OCI-LY1 (cell line): ENCODE data around the gene TMEM95.
A peak's percentile ranks its signal among the peaks of the same experiment; 100 is the strongest.
"Not testable (repeated sequence)": the region's sequence is repeated elsewhere in the genome, so short reads cannot be mapped to it uniquely, and the experiment has no call there.

Source experiments
- H2AFZ ChIP-seq: fragments of 200-600 bp; sonication (generic), shearing (Covaris generic); 2 replicates; pipeline ENCODE4 v1.6.0; 2014; ENCODE audit warnings: antibody characterized with exemption, mild to moderate bottlenecking, low read length
- H3F3A ChIP-seq: fragments of 200-600 bp; sonication (generic), shearing (Covaris generic); 2 replicates; pipeline ENCODE4 v1.6.0; 2014; ENCODE audit warnings: mild to moderate bottlenecking, antibody characterized with exemption, low read length, moderate library complexity; ENCODE audit not compliant: insufficient read depth
- H3K27ac ChIP-seq: fragments of 200-600 bp; sonication (generic); 2 replicates; pipeline ENCODE4 v1.5.1; 2014; ENCODE audit warnings: low read length, mixed run types, mild to moderate bottlenecking, low read depth; ENCODE audit not compliant: poor library complexity, severe bottlenecking
- H3K27me3 ChIP-seq: fragments of 200-600 bp; sonication (generic); 2 replicates; pipeline ENCODE4 v1.6.0; 2014; ENCODE audit warnings: antibody characterized with exemption, mild to moderate bottlenecking, low read length, moderate library complexity; ENCODE audit not compliant: insufficient read depth
- H3K36me3 ChIP-seq: fragments of 200-600 bp; sonication (generic); 2 replicates; pipeline ENCODE4 v1.6.1; 2014; ENCODE audit warnings: mild to moderate bottlenecking, antibody characterized with exemption, low read length, moderate library complexity, mixed read lengths; ENCODE audit not compliant: insufficient read depth
- H3K4me1 ChIP-seq: fragments of 200-600 bp; sonication (generic); 2 replicates; pipeline ENCODE4 v1.5.1; 2014; ENCODE audit warnings: mild to moderate bottlenecking, low read length, moderate library complexity; ENCODE audit not compliant: insufficient read depth, severe bottlenecking
- H3K4me2 ChIP-seq: fragments of 200-600 bp; sonication (generic), shearing (Covaris generic); 2 replicates; pipeline ENCODE4 v1.6.1; 2014; ENCODE audit warnings: low read length
- H3K4me3 ChIP-seq: fragments of 200-600 bp; sonication (generic); 2 replicates; pipeline ENCODE4 v1.5.1; 2014; ENCODE audit warnings: low read length, low read depth, mild to moderate bottlenecking, mixed read lengths; ENCODE audit not compliant: poor library complexity, severe bottlenecking
- H3K79me2 ChIP-seq: fragments of 200-600 bp; shearing (Covaris generic); 2 replicates; pipeline ENCODE4 v1.6.1; 2016; ENCODE audit warnings: mixed run types, low read length, mixed read lengths; ENCODE audit not compliant: insufficient read depth
- H3K9ac ChIP-seq: fragments of 200-600 bp; sonication (generic), shearing (Covaris generic); 2 replicates; pipeline ENCODE4 v1.6.1; 2014; ENCODE audit warnings: mild to moderate bottlenecking, low read length, mixed read lengths
- H3K9me2 ChIP-seq: fragments of 200-600 bp; sonication (generic), shearing (Covaris generic); 2 replicates; pipeline ENCODE4 v1.6.1; 2014; ENCODE audit warnings: low read depth, mild to moderate bottlenecking, low read length, mixed read lengths
- H3K9me3 ChIP-seq: fragments of 200-600 bp; shearing (Covaris generic); 2 replicates; pipeline ENCODE4 v1.6.1; 2014; ENCODE audit warnings: low read length, mixed read lengths
- H4K20me1 ChIP-seq: fragments of 200-600 bp; sonication (generic), shearing (Covaris generic); 2 replicates; pipeline ENCODE4 v1.6.0; 2016; ENCODE audit warnings: mild to moderate bottlenecking, low read length; ENCODE audit not compliant: insufficient read depth
- EZH2 ChIP-seq: fragments of 200-600 bp; sonication (generic), shearing (Covaris generic); IDR thresholded peaks from 2 replicates; pipeline ENCODE4 v1.8.0; 2017; ENCODE audit warnings: borderline replicate concordance, mixed run types, mild to moderate bottlenecking, antibody characterized with exemption, low read length, moderate library complexity, mixed read lengths
- TF ChIP-seq, protein P1 (sequence below): fragments of 200-600 bp; sonication (generic), shearing (Covaris generic); IDR thresholded peaks from 2 replicates; pipeline ENCODE4 v1.5.1; 2017; ENCODE audit warnings: mild to moderate bottlenecking, antibody characterized with exemption, low read length, moderate library complexity, mixed read lengths

The TMEM95 gene

DNA sequence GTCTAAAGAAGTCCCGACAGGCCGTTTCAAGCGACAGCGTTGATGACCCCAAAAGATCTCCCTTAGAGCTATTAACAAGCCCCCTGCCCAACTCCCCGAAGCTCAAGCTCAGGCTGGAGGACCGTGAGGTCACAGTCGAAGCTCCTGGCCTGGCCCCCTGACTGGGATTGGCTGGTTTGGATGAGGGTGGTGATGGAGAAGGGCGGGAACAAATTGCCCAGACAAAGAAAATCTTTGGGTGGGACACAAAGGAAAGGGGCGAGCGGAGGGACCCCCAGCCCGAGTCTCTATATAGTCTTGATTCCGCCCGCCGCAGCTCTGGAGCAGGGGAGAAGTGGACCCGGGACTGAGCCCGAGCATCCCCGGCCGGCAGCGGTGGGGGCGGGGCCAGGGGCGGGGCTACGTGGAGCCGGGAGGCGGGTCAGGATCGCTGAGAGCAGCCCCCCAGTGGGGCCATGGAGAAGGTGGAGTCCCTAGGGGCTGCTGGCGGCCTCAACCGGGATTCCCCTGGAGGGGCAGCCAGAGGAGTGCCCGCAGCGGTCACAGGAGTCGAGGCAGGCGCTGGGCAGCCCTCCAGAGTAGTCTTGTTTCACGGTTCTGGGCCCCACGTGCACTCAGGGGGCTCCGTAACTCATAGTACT lies 24.8 kb upstream of the TMEM95 start:
- Histone ChIP-seq H3K79me2 (no peaks in the 10 kb centered on the region), H3K4me1 (peaks cover 36% of the 10 kb centered on the region)
- TF ChIP-seq EZH2, result no peak
- TF ChIP-seq, protein P1, sequence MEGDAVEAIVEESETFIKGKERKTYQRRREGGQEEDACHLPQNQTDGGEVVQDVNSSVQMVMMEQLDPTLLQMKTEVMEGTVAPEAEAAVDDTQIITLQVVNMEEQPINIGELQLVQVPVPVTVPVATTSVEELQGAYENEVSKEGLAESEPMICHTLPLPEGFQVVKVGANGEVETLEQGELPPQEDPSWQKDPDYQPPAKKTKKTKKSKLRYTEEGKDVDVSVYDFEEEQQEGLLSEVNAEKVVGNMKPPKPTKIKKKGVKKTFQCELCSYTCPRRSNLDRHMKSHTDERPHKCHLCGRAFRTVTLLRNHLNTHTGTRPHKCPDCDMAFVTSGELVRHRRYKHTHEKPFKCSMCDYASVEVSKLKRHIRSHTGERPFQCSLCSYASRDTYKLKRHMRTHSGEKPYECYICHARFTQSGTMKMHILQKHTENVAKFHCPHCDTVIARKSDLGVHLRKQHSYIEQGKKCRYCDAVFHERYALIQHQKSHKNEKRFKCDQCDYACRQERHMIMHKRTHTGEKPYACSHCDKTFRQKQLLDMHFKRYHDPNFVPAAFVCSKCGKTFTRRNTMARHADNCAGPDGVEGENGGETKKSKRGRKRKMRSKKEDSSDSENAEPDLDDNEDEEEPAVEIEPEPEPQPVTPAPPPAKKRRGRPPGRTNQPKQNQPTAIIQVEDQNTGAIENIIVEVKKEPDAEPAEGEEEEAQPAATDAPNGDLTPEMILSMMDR, result no peak

DNA sequence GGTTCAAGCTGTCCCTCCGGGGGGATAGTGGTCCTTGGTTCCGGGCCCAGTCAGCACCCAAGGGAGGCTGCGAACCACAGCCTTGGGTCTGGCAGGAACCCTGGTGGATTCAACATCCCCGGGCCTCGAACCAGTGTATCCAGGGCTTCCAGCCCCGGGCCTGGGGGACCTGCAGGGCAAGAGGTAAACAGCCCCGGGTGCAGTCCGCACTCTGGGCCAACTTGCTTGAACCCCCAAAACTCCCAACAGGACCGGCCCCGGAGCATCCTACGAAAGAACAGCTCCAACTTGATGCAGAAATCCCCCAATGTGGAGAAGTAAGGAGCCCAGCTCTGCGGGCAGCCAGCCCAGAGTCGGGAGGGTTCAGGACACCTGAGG lies 24.3 kb upstream of the TMEM95 start:
- TF ChIP-seq EZH2, result no peak
- TF ChIP-seq, protein P1, result no peak
- Histone ChIP-seq H3K4me1 (peaks cover 41% of the 10 kb centered on the region), H3K9me2 (no peaks in the 10 kb centered on the region), H3K79me2 (no peaks in the 10 kb centered on the region), H3K27ac (peak overlapping the region; percentile 81), H3K27me3 (no peaks in the 10 kb centered on the region), H3K4me2 (peak overlapping the region; percentile 88), H3K9me3 (no peaks in the 10 kb centered on the region), H3F3A (no peaks in the 10 kb centered on the region), H3K36me3 (peaks cover 11% of the 10 kb centered on the region; the same call in 1 of the 2 replicates), H3K9ac (peak overlapping the region; percentile 68), H3K4me3 (peak overlapping the region; percentile 98), H2AFZ (no peak overlapping the region), H4K20me1 (no peaks in the 10 kb centered on the region)

More for the DNA sequence above, 24.8 kb upstream of the TMEM95 start:
- no peaks in the 10 kb centered on the region for H3F3A ChIP-seq
- H3K27ac ChIP-seq, result peak overlapping the region; percentile 81
- H3K27me3 ChIP-seq, result no peaks in the 10 kb centered on the region
- H3K9me2 ChIP-seq, result no peaks in the 10 kb centered on the region
- peak overlapping the region; percentile 88 for H3K4me2 ChIP-seq
- no peaks in the 10 kb centered on the region for H4K20me1 ChIP-seq
- H3K9me3 ChIP-seq, result no peaks in the 10 kb centered on the region
- H3K9ac ChIP-seq, result peak overlapping the region; percentile 68
- peaks cover 16% of the 10 kb centered on the region; the same call in 1 of the 2 replicates for H3K36me3 ChIP-seq
- peak overlapping the region; percentile 98 for H3K4me3 ChIP-seq
- no peak overlapping the region for H2AFZ ChIP-seq

DNA sequence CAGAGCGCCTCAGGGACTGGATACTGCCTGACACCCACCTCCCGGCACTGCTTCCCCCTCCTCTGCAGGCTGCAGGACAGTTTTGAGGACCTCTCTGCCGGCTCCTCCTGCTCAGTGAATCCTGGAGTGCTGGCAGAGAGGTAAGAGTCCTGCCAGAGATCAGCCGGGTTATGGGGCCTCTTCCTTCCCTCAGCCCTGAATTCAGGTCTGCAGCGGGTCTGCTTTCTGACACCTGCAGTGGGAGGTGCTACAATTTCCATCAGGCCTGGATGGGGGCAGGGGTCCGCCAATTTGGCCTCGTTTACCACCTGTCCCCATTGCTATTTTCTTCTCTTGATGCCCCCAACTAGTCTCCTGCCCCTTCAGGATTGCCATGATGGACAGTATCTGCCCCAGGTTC lies 22.8 kb upstream of the TMEM95 start:
- Histone ChIP-seq H4K20me1 (no peaks in the 10 kb centered on the region), H3K4me3 (peak overlapping the region; percentile 17), H3K36me3 (no peaks in the 10 kb centered on the region), H3K9me3 (no peaks in the 10 kb centered on the region), H3K4me2 (peak overlapping the region; percentile 41), H3K27me3 (no peaks in the 10 kb centered on the region), H3K79me2 (no peaks in the 10 kb centered on the region), H3F3A (no peaks in the 10 kb centered on the region), H3K27ac (peak overlapping the region; percentile 78), H3K4me1 (peaks cover 56% of the 10 kb centered on the region), H3K9me2 (no peaks in the 10 kb centered on the region), H3K9ac (peak overlapping the region; percentile 8; the same call in 1 of the 2 replicates), H2AFZ (no peak overlapping the region)
- TF ChIP-seq, protein P1, result no peak
- no peak for TF ChIP-seq EZH2

DNA sequence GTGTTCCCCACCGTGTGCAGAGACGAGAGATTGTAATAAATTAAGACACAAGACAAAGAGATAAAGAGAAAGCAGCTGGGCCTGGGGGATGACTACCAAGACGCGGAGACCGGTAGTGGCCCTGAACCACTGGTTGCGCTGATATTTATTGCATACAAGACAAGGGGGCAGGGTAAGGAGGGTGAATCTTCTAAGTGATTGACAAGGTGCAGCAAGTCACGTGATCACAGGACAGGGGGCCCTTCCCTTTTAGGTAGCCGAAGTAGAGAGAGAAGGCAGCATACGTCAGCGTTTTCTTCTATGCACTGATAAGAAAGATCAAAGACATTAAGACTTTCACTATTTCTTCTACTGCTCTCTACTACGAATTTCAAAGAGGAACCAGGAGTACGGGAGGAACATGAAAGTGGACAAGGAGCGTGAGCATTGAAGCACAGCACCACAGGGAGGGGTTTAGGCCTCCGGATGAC lies 22.3 kb upstream of the TMEM95 start:
- H3K27ac ChIP-seq, result peak overlapping the region; percentile 78
- peaks cover 59% of the 10 kb centered on the region for H3K4me1 ChIP-seq
- H2AFZ ChIP-seq, H3K27me3 ChIP-seq, H3K79me2 ChIP-seq, H4K20me1 ChIP-seq, H3K9me2 ChIP-seq, H3F3A ChIP-seq, H3K9me3 ChIP-seq, H3K36me3 ChIP-seq: not testable (repeated sequence)
- H3K4me2 ChIP-seq, result peak overlapping the region; percentile 41
- peak overlapping the region; percentile 17 for H3K4me3 ChIP-seq
- peak overlapping the region; percentile 8; the same call in 1 of the 2 replicates for H3K9ac ChIP-seq
